GM13977 (cell line): ENCODE results near the gene MDK.

Experiments used
- DNase-seq: peaks from one replicate; pipeline ENCODE4 v3.0.0; 2012; ENCODE audit warnings: low spot score
- CTCF ChIP-seq: IDR thresholded peaks from 2 replicates; pipeline ENCODE4 v1.5.1; 2012; ENCODE audit warnings: mild to moderate bottlenecking, control low read depth; ENCODE audit not compliant: insufficient read depth; ENCODE audit errors: extremely low read depth, missing control alignments
- in situ Hi-C: fragments of 300-500 bp; cut with MboI; formaldehyde crosslinking; loops from one replicate; pipeline ENCODE4 v1.12.0; 2022; ENCODE audit warnings: low sequenced_read_pairs, low pct_unique_long_range_greater_than_20kb, mixed read lengths, inconsistent platforms; ENCODE audit not compliant: unreplicated experiment

MDK gene

DNA sequence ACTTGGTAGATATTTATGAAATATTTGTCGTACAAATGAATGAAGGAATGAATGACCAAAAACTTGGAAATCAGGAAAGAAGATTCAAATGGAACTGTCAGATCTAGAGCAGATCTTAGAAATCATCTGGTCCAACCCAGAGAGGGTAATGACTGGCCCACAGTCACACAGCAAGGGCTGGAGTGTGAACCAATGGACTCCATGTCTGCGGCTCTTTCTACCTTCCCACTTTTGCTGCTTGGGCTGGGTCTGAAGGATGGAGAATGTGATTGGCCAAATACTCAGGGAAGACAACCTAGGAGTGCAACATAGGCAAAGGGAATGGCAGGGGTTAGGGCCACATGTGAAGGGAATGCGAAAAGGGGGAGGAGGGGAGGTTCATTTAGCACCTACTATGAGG, 40.0 kb upstream of the MDK start:
- no peak for DNase-seq
- TF ChIP-seq CTCF: no peak
- in situ Hi-C loops: no loop called here

DNA sequence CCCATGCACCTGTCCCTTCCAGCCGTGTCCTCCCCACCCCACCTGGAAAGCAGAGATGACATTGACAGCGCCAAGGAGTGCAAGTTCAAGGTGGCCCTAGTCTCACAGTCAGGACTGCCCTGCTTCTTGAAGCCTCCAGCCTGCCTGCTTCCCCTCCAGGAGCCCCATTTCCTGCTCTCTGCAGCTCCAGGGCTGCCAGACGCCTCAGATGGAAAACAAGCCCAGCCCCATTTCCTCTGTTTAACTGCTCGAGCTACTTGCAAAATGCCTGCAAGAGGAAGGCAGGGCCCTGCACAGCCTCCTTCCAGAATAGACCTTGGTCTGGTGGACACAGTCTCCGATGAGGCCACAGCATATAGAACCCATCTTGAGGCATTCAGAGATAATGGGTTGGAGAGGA, 39.2 kb upstream of the MDK start:
- DNase-seq: no peak
- TF ChIP-seq CTCF: no peak
- in situ Hi-C loops: no loop called here

DNA sequence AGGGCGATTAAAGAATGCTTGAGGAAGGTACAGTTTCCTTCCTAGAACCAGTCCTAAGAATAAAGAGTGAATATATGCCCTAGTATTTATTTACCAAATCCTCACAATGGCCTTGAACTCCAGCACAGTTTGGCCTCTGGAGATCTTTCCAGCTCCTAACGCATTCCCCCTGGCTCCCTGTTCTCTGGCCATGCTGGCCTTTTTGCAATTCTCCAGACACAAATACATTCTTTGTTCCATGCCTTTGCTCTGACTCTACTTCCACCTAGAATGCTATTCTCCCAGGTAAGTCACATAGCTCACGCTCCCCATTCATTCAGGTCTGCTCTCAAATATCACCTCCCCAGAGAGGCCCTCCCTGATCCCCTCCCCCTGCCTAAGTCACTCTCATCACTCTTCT, 37.9 kb upstream of the MDK start:
- TF ChIP-seq CTCF: no peak
- in situ Hi-C loops: no loop called here
- DNase-seq: no peak

DNA sequence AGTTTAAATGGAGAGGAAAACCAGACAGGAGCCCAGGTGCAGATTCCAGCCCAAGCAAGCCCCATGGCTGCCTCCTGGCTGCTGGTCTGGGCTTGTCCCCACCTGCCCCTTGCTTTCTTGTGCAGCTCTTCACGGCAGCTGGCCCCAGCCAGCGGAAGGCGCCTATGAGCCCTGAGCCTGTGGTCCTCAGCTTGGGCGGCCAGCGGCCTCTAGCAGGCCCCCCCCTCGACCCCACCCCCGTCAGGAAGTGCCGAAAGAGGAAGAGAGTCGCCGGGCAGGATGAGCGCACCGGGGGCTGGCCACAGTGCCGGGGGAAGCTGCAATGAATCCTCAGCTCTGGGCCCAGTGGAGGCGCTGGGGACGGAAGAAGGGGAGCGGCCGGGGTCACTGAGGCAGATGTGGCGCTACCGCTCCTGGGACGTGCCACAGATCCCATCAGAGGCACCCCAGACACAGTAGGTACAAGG, 36.3 kb upstream of the MDK start:
- in situ Hi-C loops: no loop called here
- no peak for TF ChIP-seq CTCF
- peak; percentile 74 for DNase-seq

DNA sequence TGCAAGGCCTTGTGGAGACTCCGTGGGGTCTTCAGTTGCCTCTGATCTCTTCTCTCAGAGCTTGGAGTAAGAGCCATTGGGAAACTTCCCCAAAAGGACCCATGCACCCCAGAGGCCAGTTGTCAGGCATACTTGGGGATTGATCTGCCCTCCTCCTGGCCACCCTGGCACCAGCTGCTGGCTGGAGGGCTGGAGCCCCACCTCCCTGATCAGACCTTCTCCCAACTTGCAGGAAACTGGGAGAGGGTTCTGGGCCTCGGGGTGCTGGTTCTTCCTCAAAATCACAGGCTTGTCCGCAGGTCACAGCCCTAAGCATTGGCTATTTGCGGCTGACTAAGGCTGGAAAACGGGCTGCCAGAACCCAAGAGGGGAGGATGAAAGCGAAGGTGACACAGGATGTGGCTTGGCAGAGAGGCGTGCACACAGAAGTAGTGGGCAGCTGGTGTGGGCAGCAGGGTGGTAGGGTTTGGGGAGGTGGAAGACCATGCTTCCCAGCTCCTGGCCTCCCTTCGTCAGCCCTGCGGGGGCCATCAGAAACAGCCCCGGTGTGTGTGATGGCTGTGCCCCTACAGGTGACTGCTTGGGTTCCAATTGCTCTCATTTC, 35.5 kb upstream of the MDK start:
- in situ Hi-C loops: no loop called here
- no peak for TF ChIP-seq CTCF
- DNase-seq: no peak

DNA sequence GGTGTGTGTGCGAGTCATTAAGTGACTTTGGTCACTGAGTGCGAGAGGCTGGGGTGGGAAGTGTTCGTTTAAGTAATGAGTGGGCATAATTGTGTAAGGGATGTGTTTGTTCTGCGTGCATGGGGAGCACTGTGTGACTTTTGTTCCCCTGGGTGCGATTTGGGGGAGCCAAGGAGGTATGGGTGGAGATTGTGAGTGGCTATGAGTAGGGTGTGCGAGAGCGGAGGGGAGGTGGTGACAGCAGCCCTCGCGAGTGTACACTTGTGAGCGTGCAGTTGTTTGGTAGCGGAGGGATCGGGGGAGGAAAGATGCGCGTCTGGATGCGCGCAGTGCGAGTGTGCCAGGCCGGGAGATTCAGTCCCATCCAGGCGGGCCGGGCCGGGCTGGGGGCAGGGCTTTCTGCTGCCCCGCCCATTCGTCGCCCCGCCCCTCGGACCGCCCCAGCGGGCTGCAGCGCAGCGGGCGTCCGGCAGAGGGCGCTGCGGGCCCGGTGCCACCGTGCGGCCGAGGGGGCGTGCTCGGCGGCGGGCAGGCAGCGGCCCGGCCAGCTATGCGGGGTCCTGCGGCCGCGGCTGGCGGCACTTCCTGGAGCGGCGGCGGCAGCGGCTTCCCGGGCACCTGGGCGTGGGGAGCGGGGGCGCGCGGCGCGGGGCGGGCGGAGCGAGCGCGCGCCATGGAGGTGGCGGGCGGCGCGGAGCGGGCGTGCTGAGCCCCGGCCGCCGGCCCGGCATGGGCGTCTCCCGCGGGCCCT, 34.4 kb upstream of the MDK start, which contains the start of gene DGKZ:
DGKZ (plus strand) TSS at position 578 of the 751 bp plus-strand sequence. CDS start 197 bp downstream, outside the sequence.
- in situ Hi-C loops: no loop called here
- peak; percentile 95 for DNase-seq
- TF ChIP-seq CTCF: peak; percentile 96
